Psoas muscle (tissue), 8 donors: Measurements from ENCODE around the gene FRAT2. TPM values are rescaled to one million over a fixed set of nuclear protein-coding genes. Genes with fewer than 3 reads are reported as not detected.

Experiments
- ATAC-seq, 4 donors: fragments of 200-7000 bp; cut with Tn5 transposase; one replicate each; pipeline ENCODE4 v1.9.1; 2020; ENCODE audit warnings: moderate library complexity in 3 of 4, mild to moderate bottlenecking in 2 of 4
- DNase-seq, 2 donors: peaks; one replicate each; pipeline ENCODE4 v3.0.0-alpha.2; 2020
- H3K27ac ChIP-seq: fragments of 200-600 bp; one replicate; pipeline ENCODE4 v1.8.0; 2022
- H3K27me3 ChIP-seq, 3 donors: fragments of 200-600 bp in 1 of 3; one replicate each; pipeline versions ENCODE4 v1.6.1 to v1.8.0; 2013 to 2022; ENCODE audit warnings: low read length in 2 of 3, mild to moderate bottlenecking in 2 of 3, moderate library complexity in 1 of 3; ENCODE audit not compliant: insufficient read depth in 3 of 3
- H3K36me3 ChIP-seq, 2 donors: fragments of 200-600 bp in 1 of 2; one replicate each; pipeline versions ENCODE4 v1.6.1 to v1.8.0; 2013 to 2022; ENCODE audit warnings: low read depth in 1 of 2, mild to moderate bottlenecking in 1 of 2, moderate library complexity in 1 of 2; ENCODE audit not compliant: insufficient read depth in 1 of 2
- H3K4me1 ChIP-seq: fragments of 200-600 bp; one replicate; pipeline ENCODE4 v1.8.0; 2022
- H3K4me3 ChIP-seq: fragments of 200-600 bp; one replicate; pipeline ENCODE4 v1.8.0; 2022; ENCODE audit warnings: mild to moderate bottlenecking
- H3K9me3 ChIP-seq: fragments of 200-600 bp; one replicate; pipeline ENCODE4 v1.8.0; 2022
- CTCF ChIP-seq: fragments of 200-600 bp; IDR thresholded peaks from one replicate; pipeline ENCODE4 v1.8.0; 2022; ENCODE audit warnings: antibody characterized with exemption
- WGBS, 3 donors: extraction: QIAGEN DNeasy Blood & Tissue Kit; methylation state at CpG; one replicate each; pipeline versions ENCODE4 v1.1.6 to v1.1.7; 2013; 5-methylcytosine and 5-hydroxymethylcytosine counted together
- intact Hi-C, 2 donors: fragments of 100-400 bp; cut with DNase I; formaldehyde crosslinking; loops; one replicate each; pipeline versions ENCODE4 v1.11.0 to v1.14.2; 2022
- polyA plus RNA-seq, 3 donors: library from polyadenylated mRNA; stranded (reverse); fragments of 200-250 nt; gene quantifications; one replicate each; pipeline ENCODE4 v1.2.3, GENCODE V29; 2013
- total RNA-seq, 4 donors: library from RNA; stranded (reverse); fragmentation: NEBNext Ultra II Directional in 2 of 4; extraction: Animal tissue kit (Norgen Biotek cat#: 25700) in 2 of 4; gene quantifications; one replicate each; pipeline versions ENCODE4 v1.2.1 to v1.2.4, GENCODE V29; 2021 to 2023
- donor health status: healthy with polysubstance abuse.
- donor health status: DM: no; HTN: no; CAD: no; lungs with moderate emphysema.
- donor health status: Bipolar disorder and iron deficiency.
- donor health status: healthy.
- donor health status: DM: yes; HTN: yes; CAD: no.
- donor health status: DM: no; HTN: no; CAD: no.
- donor health status: DM: no; HTN: no; CAD: no.
- donor health status: DM: yes; HTN: yes; CAD: no.

The FRAT2 gene
- total and polyA plus RNA-seq, 7 donors, result 3.2 to 28.4 (median 7.3) TPM

- no peaks in the 10 kb centered on the region for H3K9me3 ChIP-seq
- no peak for TF ChIP-seq CTCF
- H3K4me3 ChIP-seq, result no peak overlapping the region
- H3K27me3 ChIP-seq, result no peaks in the 10 kb centered on the region
- H3K27ac ChIP-seq, result no peak overlapping the region
- intact Hi-C loops, result no loop called here
- DNase-seq, result no peak
- H3K4me1 ChIP-seq, result no peaks in the 10 kb centered on the region
- ATAC-seq, result no peak
- H3K36me3 ChIP-seq, result peaks cover 21 to 100% of the 10 kb centered on the region in 2 donors
- 92 to 95% (median 94%) methylated on average over 7 of the region's 7 CpGs for WGBS, 3 donors
These were observed 37.8 kb upstream of the FRAT2 start for GRCh38 chr10:97372233-97372875.

- Histone ChIP-seq H3K36me3 (peaks cover 23 to 100% of the 10 kb centered on the region in 2 donors), H3K4me1 (no peaks in the 10 kb centered on the region), H3K27ac (no peak overlapping the region), H3K4me3 (no peak overlapping the region), H3K27me3 (no peaks in the 10 kb centered on the region), H3K9me3 (no peaks in the 10 kb centered on the region)
- DNase-seq (no peak), ATAC-seq (no peak)
- no peak for TF ChIP-seq CTCF
- WGBS, 3 donors, result 69 to 82% (median 76%) methylated on average over 7 of the region's 7 CpGs
- intact Hi-C loops, result no loop called here
These were observed 37.2 kb upstream of the FRAT2 start for GRCh38 chr10:97371696-97372095.

GRCh38 chr10:97367126-97367649 is 32.7 kb upstream of the FRAT2 start:
- H3K36me3 ChIP-seq, result peaks cover 18 to 98% of the 10 kb centered on the region in 2 donors
- no peak for DNase-seq
- TF ChIP-seq CTCF, result no peak
- no peaks in the 10 kb centered on the region for H3K27me3 ChIP-seq
- WGBS, 3 donors, result 63 to 73% (median 69%) methylated on average over 12 of the region's 12 CpGs
- H3K27ac ChIP-seq, result no peak overlapping the region
- no peak overlapping the region for H3K4me3 ChIP-seq
- no peaks in the 10 kb centered on the region for H3K9me3 ChIP-seq
- peak; percentile 42 to 86 (median 68) for ATAC-seq
- intact Hi-C loops, result no loop called here
- no peaks in the 10 kb centered on the region for H3K4me1 ChIP-seq

- WGBS, 3 donors, result 77 to 86% (median 80%) methylated on average over 11 of the region's 11 CpGs
- peak overlapping the region; percentile 15 for H3K27ac ChIP-seq
- TF ChIP-seq CTCF, result no peak
- no peak for DNase-seq
- peaks cover 15 to 97% of the 10 kb centered on the region in 2 donors for H3K36me3 ChIP-seq
- no peak for ATAC-seq
- no peaks in the 10 kb centered on the region for H3K27me3 ChIP-seq
- no peak overlapping the region for H3K4me3 ChIP-seq
- no peaks in the 10 kb centered on the region for H3K4me1 ChIP-seq
- intact Hi-C loops, result no loop called here
- no peaks in the 10 kb centered on the region for H3K9me3 ChIP-seq
These were observed 32.0 kb upstream of the FRAT2 start for GRCh38 chr10:97366572-97366971.
